Chondrocyte (in vitro differentiated cells): ENCODE results near the gene HYCC1. TPM values are rescaled to one million over a fixed set of nuclear protein-coding genes. Genes with fewer than 3 reads are reported as not detected.

Source experiments
- DNase-seq: peaks from one replicate; pipeline ENCODE4 v3.0.0; 2021; ENCODE audit warnings: mixed read lengths, low spot score
- H3K27ac Mint-ChIP-seq: one replicate; pipeline ENCODE4 v1.8.0; 2021; ENCODE audit warnings: mild to moderate bottlenecking, moderate library complexity, mixed read lengths; ENCODE audit not compliant: unreplicated experiment
- H3K27me3 Mint-ChIP-seq: 2 replicates; pipeline ENCODE4 v1.8.0; 2021; ENCODE audit warnings: low read depth, mixed read lengths
- H3K36me3 Mint-ChIP-seq: 2 replicates; pipeline ENCODE4 v1.8.0; 2021; ENCODE audit warnings: low read depth, mixed read lengths
- H3K4me1 Mint-ChIP-seq: 2 replicates; pipeline ENCODE4 v1.8.0; 2021; ENCODE audit warnings: low read depth, mild to moderate bottlenecking, mixed read lengths
- H3K4me3 Mint-ChIP-seq: one replicate; pipeline ENCODE4 v1.8.0; 2021; ENCODE audit warnings: mild to moderate bottlenecking, moderate library complexity, mixed read lengths; ENCODE audit not compliant: unreplicated experiment
- H3K9me3 Mint-ChIP-seq: 2 replicates; pipeline ENCODE4 v1.8.0; 2021; ENCODE audit warnings: low read depth, mixed read lengths
- CTCF ChIP-seq: fragments of 200-600 bp; sonication (generic); IDR thresholded peaks from 2 replicates; pipeline ENCODE4 v1.5.0; 2021; ENCODE audit warnings: antibody characterized with exemption, mild to moderate bottlenecking, moderate library complexity
- total RNA-seq: library from RNA; stranded (reverse); gene quantifications from 3 replicates; pipeline ENCODE4 v1.2.1, GENCODE V29; 2021

Gene HYCC1
- total RNA-seq, 1 donor from 2014 or later = 54.9 TPM

GRCh38 chr7:23002698-23003097 is 11.2 kb downstream of the HYCC1 start:
- Mint-ChIP-seq H3K9me3 (no peaks in the 10 kb centered on the region), H3K27ac (no peak overlapping the region), H3K36me3 (no peaks in the 10 kb centered on the region), H3K27me3 (no peaks in the 10 kb centered on the region), H3K4me1 (peaks cover 41% of the 10 kb centered on the region), H3K4me3 (no peak overlapping the region)
- no peak for DNase-seq
- TF ChIP-seq CTCF = no peak

DNA sequence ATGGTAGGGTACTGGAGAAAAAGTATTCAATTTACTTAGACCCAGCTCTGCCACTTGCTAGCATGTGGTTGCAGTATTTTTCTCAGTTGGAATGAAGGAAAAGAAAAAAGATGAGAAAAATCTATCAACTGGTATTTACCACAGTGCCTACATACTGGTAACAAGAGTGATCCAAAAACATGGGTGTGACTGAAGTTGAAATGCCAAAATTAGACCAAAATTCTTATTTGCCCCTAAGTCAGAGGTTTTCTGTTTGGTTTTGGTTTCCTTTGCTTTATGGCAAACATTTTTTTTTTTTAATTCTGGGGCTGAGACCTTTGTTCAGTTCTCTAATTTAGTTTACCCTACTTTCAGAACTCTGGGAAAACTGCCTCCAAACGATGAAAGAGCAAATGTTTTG is 12.3 kb downstream of the HYCC1 start:
- no peak for DNase-seq
- H3K4me1 Mint-ChIP-seq = peaks cover 43% of the 10 kb centered on the region
- H3K36me3 Mint-ChIP-seq = no peaks in the 10 kb centered on the region
- H3K27me3 Mint-ChIP-seq = no peaks in the 10 kb centered on the region
- H3K9me3 Mint-ChIP-seq = no peaks in the 10 kb centered on the region
- TF ChIP-seq CTCF = no peak
- H3K27ac Mint-ChIP-seq = no peak overlapping the region
- no peak overlapping the region for H3K4me3 Mint-ChIP-seq

GRCh38 chr7:23000597-23001360 is 13.2 kb downstream of the HYCC1 start:
- H3K4me1 Mint-ChIP-seq = peaks cover 45% of the 10 kb centered on the region
- H3K36me3 Mint-ChIP-seq = no peaks in the 10 kb centered on the region
- no peak overlapping the region for H3K27ac Mint-ChIP-seq
- no peaks in the 10 kb centered on the region for H3K27me3 Mint-ChIP-seq
- H3K9me3 Mint-ChIP-seq = no peaks in the 10 kb centered on the region
- DNase-seq = no peak
- no peak overlapping the region for H3K4me3 Mint-ChIP-seq
- TF ChIP-seq CTCF = no peak

DNA sequence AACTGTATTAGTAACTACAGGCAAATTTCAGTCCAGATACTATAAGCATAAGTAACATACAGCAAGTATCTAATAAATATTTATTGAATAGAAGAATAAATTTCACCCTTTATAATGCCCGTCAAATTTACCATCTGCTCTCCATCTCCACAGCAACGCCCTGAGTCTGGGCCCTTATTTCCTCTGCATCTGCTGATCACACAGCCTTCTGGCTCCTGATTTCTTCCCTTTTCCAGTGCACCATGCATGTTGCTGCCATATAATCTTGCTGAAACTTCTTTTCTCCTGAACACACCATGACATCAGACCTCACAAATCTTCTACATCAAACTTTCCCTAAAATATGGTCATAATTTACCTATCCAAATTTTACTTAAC is 15.4 kb downstream of the HYCC1 start:
- Mint-ChIP-seq H3K4me3 (no peak overlapping the region), H3K27ac (no peak overlapping the region), H3K9me3 (no peaks in the 10 kb centered on the region), H3K36me3 (no peaks in the 10 kb centered on the region), H3K4me1 (peaks cover 35% of the 10 kb centered on the region), H3K27me3 (no peaks in the 10 kb centered on the region)
- no peak for TF ChIP-seq CTCF
- no peak for DNase-seq

DNA sequence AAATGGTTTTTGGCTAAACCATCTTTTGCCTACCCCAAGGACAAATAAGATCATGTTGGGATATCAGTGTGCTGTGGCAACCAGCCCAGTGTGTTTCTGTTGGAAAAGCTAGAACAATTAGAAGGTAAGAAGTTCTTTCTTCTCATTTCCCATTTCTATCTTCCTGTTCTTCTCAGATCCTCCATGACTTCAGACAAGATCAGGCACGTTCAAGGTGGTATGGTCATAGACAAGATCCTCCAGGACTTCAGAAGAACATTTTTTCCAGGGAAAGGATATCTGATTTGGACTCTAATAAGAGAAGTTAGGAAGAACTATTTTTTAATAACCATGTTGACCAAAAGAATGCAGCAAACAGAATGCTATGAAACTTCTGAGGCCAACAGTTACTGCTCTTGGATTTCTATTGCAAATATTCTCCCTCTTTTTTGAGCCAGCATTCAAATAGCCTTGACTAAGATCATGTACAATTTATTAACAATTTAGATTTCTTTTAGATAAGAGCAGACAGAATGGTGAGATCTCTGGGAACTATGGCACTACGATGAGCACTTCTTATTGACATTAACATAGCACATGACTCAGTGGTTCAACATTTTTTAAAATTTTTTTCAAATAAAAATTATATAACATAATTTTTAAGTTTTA is 15.9 kb downstream of the HYCC1 start:
- H3K27me3 Mint-ChIP-seq = no peaks in the 10 kb centered on the region
- H3K9me3 Mint-ChIP-seq = no peaks in the 10 kb centered on the region
- no peak for TF ChIP-seq CTCF
- H3K4me3 Mint-ChIP-seq = no peak overlapping the region
- peaks cover 35% of the 10 kb centered on the region for H3K4me1 Mint-ChIP-seq
- H3K36me3 Mint-ChIP-seq = no peaks in the 10 kb centered on the region
- H3K27ac Mint-ChIP-seq = no peak overlapping the region
- no peak for DNase-seq
